Karpas-422 (cell line): ENCODE results near the gene ALDH9A1. TPM values are rescaled to one million over a fixed set of nuclear protein-coding genes. Genes with fewer than 3 reads are reported as not detected.

Source experiments
- DNase-seq: peaks from one replicate; pipeline ENCODE4 v3.0.0-alpha.2; 2015
- H2AFZ ChIP-seq: fragments of 200-600 bp; sonication (generic); 2 replicates; pipeline ENCODE4 v1.6.1; 2014; ENCODE audit warnings: antibody characterized with exemption, low read length, mixed read lengths
- H3K27ac ChIP-seq: fragments of 200-600 bp; sonication (generic); 2 replicates; pipeline ENCODE4 v1.5.1; 2014; ENCODE audit warnings: mild to moderate bottlenecking, low read length, moderate library complexity
- H3K27me3 ChIP-seq: fragments of 200-600 bp; sonication (generic); 2 replicates; pipeline ENCODE4 v1.6.1; 2014; ENCODE audit warnings: low read length, mixed read lengths
- H3K36me3 ChIP-seq: fragments of 200-600 bp; sonication (generic); 2 replicates; pipeline ENCODE4 v1.6.1; 2014; ENCODE audit warnings: low read length, mixed read lengths; ENCODE audit not compliant: insufficient read depth
- H3K4me1 ChIP-seq: fragments of 200-600 bp; sonication (generic); 2 replicates; pipeline ENCODE4 v1.6.1; 2014; ENCODE audit warnings: mild to moderate bottlenecking, low read length, mixed read lengths
- H3K4me2 ChIP-seq: fragments of 200-600 bp; sonication (generic); 2 replicates; pipeline ENCODE4 v1.6.1; 2014; ENCODE audit warnings: low read length, low read depth, mild to moderate bottlenecking; ENCODE audit not compliant: poor library complexity, severe bottlenecking
- H3K4me3 ChIP-seq: fragments of 200-600 bp; sonication (generic); 2 replicates; pipeline ENCODE4 v1.5.1; 2014; ENCODE audit warnings: mild to moderate bottlenecking, antibody characterized with exemption, low read length, mixed read lengths
- H3K79me2 ChIP-seq: fragments of 200-600 bp; sonication (generic); 2 replicates; pipeline ENCODE4 v1.6.1; 2014; ENCODE audit warnings: mild to moderate bottlenecking, low read length, mixed read lengths
- H3K9ac ChIP-seq: fragments of 200-600 bp; sonication (generic); 2 replicates; pipeline ENCODE4 v1.6.0; 2014; ENCODE audit warnings: low read length
- H3K9me2 ChIP-seq: fragments of 200-600 bp; sonication (generic), shearing (Covaris generic); replicated peaks from 2 replicates; pipeline ENCODE4 v1.6.0; 2014; ENCODE audit warnings: mild to moderate bottlenecking, low read length, moderate library complexity; ENCODE audit not compliant: insufficient read depth
- H3K9me3 ChIP-seq: fragments of 300-700, 200-600 bp; sonication (generic); 2 replicates; pipeline ENCODE4 v1.6.1; 2014; ENCODE audit warnings: low read length, mixed read lengths
- H4K20me1 ChIP-seq: fragments of 200-600 bp; sonication (generic); 2 replicates; pipeline ENCODE4 v1.6.1; 2014; ENCODE audit warnings: mild to moderate bottlenecking, antibody characterized with exemption, low read length, low read depth; ENCODE audit not compliant: insufficient read depth
- total RNA-seq: library from RNA; depleted of rRNA; stranded (reverse); fragments of >200 nt; shearing (Covaris generic); gene quantifications from 2 replicates; pipeline ENCODE4 v1.2.3, GENCODE V29; 2014; ENCODE audit warnings: low replicate concordance

The ALDH9A1 gene
- total RNA-seq, 1 experiment from 2014 or later, result 45.1 TPM

GRCh38 chr1:165698761-165699052 lies 345 bp upstream of the ALDH9A1 start:
- Histone ChIP-seq H3K36me3 (peaks cover 10% of the 10 kb centered on the region), H3K4me1 (peaks cover 16% of the 10 kb centered on the region), H4K20me1 (no peaks in the 10 kb centered on the region), H3K27ac (no peak overlapping the region; the same call in 1 of the 2 replicates), H3K79me2 (peaks cover 42% of the 10 kb centered on the region), H3K4me3 (peak overlapping the region; percentile 92), H3K4me2 (peak overlapping the region; percentile 100), H2AFZ (peak overlapping the region; percentile 100), H3K9ac (peak overlapping the region; percentile 89), H3K27me3 (no peaks in the 10 kb centered on the region), H3K9me2 (no peaks in the 10 kb centered on the region), H3K9me3 (no peaks in the 10 kb centered on the region)
- no peak for DNase-seq

GRCh38 chr1:165697491-165697880 lies 876 bp downstream of the ALDH9A1 start:
- H2AFZ ChIP-seq, result no peak overlapping the region
- no peaks in the 10 kb centered on the region for H3K9me2 ChIP-seq
- H3K4me1 ChIP-seq, result peaks cover 16% of the 10 kb centered on the region
- peaks cover 42% of the 10 kb centered on the region for H3K79me2 ChIP-seq
- H4K20me1 ChIP-seq, result no peaks in the 10 kb centered on the region
- no peak overlapping the region for H3K27ac ChIP-seq
- H3K9me3 ChIP-seq, result no peaks in the 10 kb centered on the region
- H3K36me3 ChIP-seq, result peaks cover 10% of the 10 kb centered on the region
- H3K4me2 ChIP-seq, result peak overlapping the region; percentile 100
- H3K27me3 ChIP-seq, result no peaks in the 10 kb centered on the region
- H3K4me3 ChIP-seq, result peak overlapping the region; percentile 92
- DNase-seq, result no peak
- H3K9ac ChIP-seq, result peak overlapping the region; percentile 89

- Histone ChIP-seq H3K9ac (peak overlapping the region; percentile 89), H3K4me1 (peaks cover 16% of the 10 kb centered on the region), H3K27me3 (no peaks in the 10 kb centered on the region), H3K27ac (no peak overlapping the region), H3K4me2 (peak overlapping the region; percentile 100), H3K36me3 (peaks cover 10% of the 10 kb centered on the region), H3K4me3 (peak overlapping the region; percentile 92), H2AFZ (no peak overlapping the region), H3K9me3 (no peaks in the 10 kb centered on the region), H4K20me1 (no peaks in the 10 kb centered on the region), H3K9me2 (no peaks in the 10 kb centered on the region), H3K79me2 (peaks cover 45% of the 10 kb centered on the region)
- DNase-seq, result no peak
These were observed 1.7 kb downstream of the ALDH9A1 start for GRCh38 chr1:165696625-165697100.

GRCh38 chr1:165695031-165695430 lies 3.3 kb downstream of the ALDH9A1 start:
- Histone ChIP-seq H3K9me3 (no peaks in the 10 kb centered on the region), H3K4me3 (no peak overlapping the region), H3K27ac (no peak overlapping the region), H3K36me3 (peaks cover 10% of the 10 kb centered on the region), H3K9ac (no peak overlapping the region), H3K27me3 (no peaks in the 10 kb centered on the region), H3K4me1 (peaks cover 16% of the 10 kb centered on the region), H4K20me1 (no peaks in the 10 kb centered on the region), H2AFZ (no peak overlapping the region), H3K79me2 (peaks cover 57% of the 10 kb centered on the region), H3K9me2 (no peaks in the 10 kb centered on the region), H3K4me2 (no peak overlapping the region)
- DNase-seq, result no peak

- Histone ChIP-seq H3K9me2 (no peaks in the 10 kb centered on the region), H4K20me1 (no peaks in the 10 kb centered on the region), H3K36me3 (peaks cover 30% of the 10 kb centered on the region; the same call in 1 of the 2 replicates), H3K4me2 (no peak overlapping the region), H3K9ac (no peak overlapping the region), H3K27me3 (no peaks in the 10 kb centered on the region), H3K4me1 (peaks cover 24% of the 10 kb centered on the region), H3K4me3 (no peak overlapping the region), H3K27ac (no peak overlapping the region), H3K79me2 (peaks cover 81% of the 10 kb centered on the region), H3K9me3 (no peaks in the 10 kb centered on the region), H2AFZ (no peak overlapping the region)
- DNase-seq, result no peak
These were observed 10.3 kb downstream of the ALDH9A1 start for GRCh38 chr1:165688046-165688445.

GRCh38 chr1:165686971-165687433 lies 11.4 kb downstream of the ALDH9A1 start:
- DNase-seq, result no peak
- Histone ChIP-seq H3K79me2 (peaks cover 91% of the 10 kb centered on the region), H3K27ac (peak overlapping the region; percentile 42), H3K4me2 (peak overlapping the region; percentile 56), H3K27me3 (no peaks in the 10 kb centered on the region), H3K4me1 (peaks cover 24% of the 10 kb centered on the region), H3K9me2 (no peaks in the 10 kb centered on the region), H3K9me3 (no peaks in the 10 kb centered on the region), H4K20me1 (no peaks in the 10 kb centered on the region), H3K9ac (peak overlapping the region; percentile 21; the same call in 1 of the 2 replicates), H3K4me3 (peak overlapping the region; percentile 31), H3K36me3 (peaks cover 41% of the 10 kb centered on the region), H2AFZ (no peak overlapping the region)

- Histone ChIP-seq H3K27ac (peak overlapping the region; percentile 42), H3K4me1 (peaks cover 24% of the 10 kb centered on the region), H2AFZ (no peak overlapping the region), H3K36me3 (peaks cover 45% of the 10 kb centered on the region), H3K4me3 (peak overlapping the region; percentile 31; the same call in 1 of the 2 replicates), H4K20me1 (no peaks in the 10 kb centered on the region), H3K9ac (peak overlapping the region; percentile 21; the same call in 1 of the 2 replicates), H3K79me2 (peaks cover 87% of the 10 kb centered on the region), H3K27me3 (no peaks in the 10 kb centered on the region), H3K9me2 (no peaks in the 10 kb centered on the region), H3K4me2 (peak overlapping the region; percentile 56), H3K9me3 (no peaks in the 10 kb centered on the region)
- peak; percentile 59 for DNase-seq
These were observed 12.0 kb downstream of the ALDH9A1 start for GRCh38 chr1:165686121-165686970.

- no peak overlapping the region for H2AFZ ChIP-seq
- H3K9ac ChIP-seq, result no peak overlapping the region
- peaks cover 67% of the 10 kb centered on the region for H3K36me3 ChIP-seq
- peaks cover 18% of the 10 kb centered on the region for H3K4me1 ChIP-seq
- no peaks in the 10 kb centered on the region for H3K9me3 ChIP-seq
- H3K4me2 ChIP-seq, result no peak overlapping the region
- peaks cover 78% of the 10 kb centered on the region for H3K79me2 ChIP-seq
- H3K9me2 ChIP-seq, result no peaks in the 10 kb centered on the region
- no peaks in the 10 kb centered on the region for H4K20me1 ChIP-seq
- no peak for DNase-seq
- no peaks in the 10 kb centered on the region for H3K27me3 ChIP-seq
- H3K27ac ChIP-seq, result no peak overlapping the region
- no peak overlapping the region for H3K4me3 ChIP-seq
These were observed 14.4 kb downstream of the ALDH9A1 start for GRCh38 chr1:165683848-165684485.
